OCI-LY3 (cell line): Measurements from ENCODE around the gene LGALS14.

Experiments
- EZH2phosphoT487 ChIP-seq: fragments of 200-600 bp; shearing (Covaris generic); IDR thresholded peaks from 2 replicates; pipeline ENCODE4 v1.6.1; 2018; ENCODE audit warnings: antibody characterized with exemption, mixed run types, low read depth
- TF ChIP-seq, protein P1 (sequence below): fragments of 200-600, 300-600 bp; sonication (generic); IDR thresholded peaks from 2 replicates; pipeline ENCODE4 v1.5.1; 2014; ENCODE audit warnings: antibody characterized with exemption, low read length, low read depth

DNA sequence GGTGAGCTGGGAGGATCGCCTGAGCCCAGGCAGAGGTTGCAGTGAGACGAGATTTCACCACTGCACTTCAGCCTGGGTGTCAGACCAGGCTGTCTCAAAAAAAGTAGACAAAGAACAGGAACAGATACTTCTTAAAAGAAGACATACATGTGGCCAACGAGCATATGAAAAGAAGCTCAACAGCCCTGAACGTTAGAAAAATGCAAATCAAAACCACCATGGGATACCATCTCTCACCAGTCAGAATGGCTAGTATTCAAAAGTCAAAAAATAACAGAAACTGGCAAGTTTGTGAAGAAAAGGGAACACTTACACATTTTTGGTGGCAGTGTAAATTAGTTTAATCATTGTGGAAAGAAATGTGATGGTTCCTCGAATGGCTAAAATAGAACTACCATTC, 3.0 kb upstream of the LGALS14 start:
- TF ChIP-seq, protein P1, sequence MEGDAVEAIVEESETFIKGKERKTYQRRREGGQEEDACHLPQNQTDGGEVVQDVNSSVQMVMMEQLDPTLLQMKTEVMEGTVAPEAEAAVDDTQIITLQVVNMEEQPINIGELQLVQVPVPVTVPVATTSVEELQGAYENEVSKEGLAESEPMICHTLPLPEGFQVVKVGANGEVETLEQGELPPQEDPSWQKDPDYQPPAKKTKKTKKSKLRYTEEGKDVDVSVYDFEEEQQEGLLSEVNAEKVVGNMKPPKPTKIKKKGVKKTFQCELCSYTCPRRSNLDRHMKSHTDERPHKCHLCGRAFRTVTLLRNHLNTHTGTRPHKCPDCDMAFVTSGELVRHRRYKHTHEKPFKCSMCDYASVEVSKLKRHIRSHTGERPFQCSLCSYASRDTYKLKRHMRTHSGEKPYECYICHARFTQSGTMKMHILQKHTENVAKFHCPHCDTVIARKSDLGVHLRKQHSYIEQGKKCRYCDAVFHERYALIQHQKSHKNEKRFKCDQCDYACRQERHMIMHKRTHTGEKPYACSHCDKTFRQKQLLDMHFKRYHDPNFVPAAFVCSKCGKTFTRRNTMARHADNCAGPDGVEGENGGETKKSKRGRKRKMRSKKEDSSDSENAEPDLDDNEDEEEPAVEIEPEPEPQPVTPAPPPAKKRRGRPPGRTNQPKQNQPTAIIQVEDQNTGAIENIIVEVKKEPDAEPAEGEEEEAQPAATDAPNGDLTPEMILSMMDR = no peak
- no peak for TF ChIP-seq EZH2phosphoT487
